Measurements from ENCODE around the gene NSFL1C.

Gene NSFL1C

GRCh38 chr20:1423625-1424106 is 43.0 kb downstream of the NSFL1C start:
- Histone ChIP-seq H3K9ac (ENCODE audit: low read length) (no peak overlapping the region), H3K9me3 (ENCODE audit: control insufficient read depth, insufficient read depth, low read depth, low read length) (peaks cover 17% of the 10 kb centered on the region), H3K4me3 (ENCODE audit: low read depth, low read length) (no peak overlapping the region), H3K27ac (ENCODE audit: low read depth, low read length) (no peak overlapping the region), H3K4me1 (ENCODE audit: control insufficient read depth, insufficient read depth, low read length) (peaks cover 19% of the 10 kb centered on the region), H3K27me3 (ENCODE audit: control insufficient read depth, insufficient read depth, low read length) (no peaks in the 10 kb centered on the region), H3K36me3 (ENCODE audit: control insufficient read depth, insufficient read depth, low read length) (no peaks in the 10 kb centered on the region)

- Histone ChIP-seq H3K4me1 (ENCODE audit: control insufficient read depth, insufficient read depth, low read length) (peaks cover 19% of the 10 kb centered on the region), H3K27me3 (ENCODE audit: control insufficient read depth, insufficient read depth, low read length) (no peaks in the 10 kb centered on the region), H3K36me3 (ENCODE audit: control insufficient read depth, insufficient read depth, low read length) (no peaks in the 10 kb centered on the region), H3K4me3 (ENCODE audit: low read depth, low read length) (no peak overlapping the region), H3K9me3 (ENCODE audit: control insufficient read depth, insufficient read depth, low read depth, low read length) (peaks cover 22% of the 10 kb centered on the region), H3K9ac (ENCODE audit: low read length) (no peak overlapping the region), H3K27ac (ENCODE audit: low read depth, low read length) (no peak overlapping the region)
These were observed 43.4 kb downstream of the NSFL1C start for GRCh38 chr20:1423206-1423605.

- Histone ChIP-seq H3K27ac (ENCODE audit: low read depth, low read length) (no peak overlapping the region), H3K27me3 (ENCODE audit: control insufficient read depth, insufficient read depth, low read length) (no peaks in the 10 kb centered on the region), H3K9ac (ENCODE audit: low read length) (no peak overlapping the region), H3K9me3 (ENCODE audit: control insufficient read depth, insufficient read depth, low read depth, low read length) (peaks cover 25% of the 10 kb centered on the region), H3K4me1 (ENCODE audit: control insufficient read depth, insufficient read depth, low read length) (peaks cover 15% of the 10 kb centered on the region), H3K4me3 (ENCODE audit: low read depth, low read length) (no peak overlapping the region), H3K36me3 (ENCODE audit: control insufficient read depth, insufficient read depth, low read length) (no peaks in the 10 kb centered on the region)
These were observed 43.9 kb downstream of the NSFL1C start for GRCh38 chr20:1422753-1423152.

GRCh38 chr20:1420066-1420465 is 46.6 kb downstream of the NSFL1C start:
- Histone ChIP-seq H3K27me3 (ENCODE audit: control insufficient read depth, insufficient read depth, low read length) (no peaks in the 10 kb centered on the region), H3K9me3 (ENCODE audit: control insufficient read depth, insufficient read depth, low read depth, low read length) (peaks cover 25% of the 10 kb centered on the region), H3K4me1 (ENCODE audit: control insufficient read depth, insufficient read depth, low read length) (peaks cover 5% of the 10 kb centered on the region; the same call in 1 of the 2 replicates), H3K9ac (ENCODE audit: low read length) (no peak overlapping the region), H3K27ac (ENCODE audit: low read depth, low read length) (no peak overlapping the region), H3K4me3 (ENCODE audit: low read depth, low read length) (no peak overlapping the region), H3K36me3 (ENCODE audit: control insufficient read depth, insufficient read depth, low read length) (no peaks in the 10 kb centered on the region)

GRCh38 chr20:1418350-1418749 is 48.3 kb downstream of the NSFL1C start:
- H3K4me1 ChIP-seq (ENCODE audit: control insufficient read depth, insufficient read depth, low read length): peaks cover 5% of the 10 kb centered on the region; the same call in 1 of the 2 replicates
- H3K27me3 ChIP-seq (ENCODE audit: control insufficient read depth, insufficient read depth, low read length): no peaks in the 10 kb centered on the region
- H3K36me3 ChIP-seq (ENCODE audit: control insufficient read depth, insufficient read depth, low read length): no peaks in the 10 kb centered on the region
- H3K4me3 ChIP-seq (ENCODE audit: low read depth, low read length): no peak overlapping the region
- peaks cover 25% of the 10 kb centered on the region for H3K9me3 ChIP-seq (ENCODE audit: control insufficient read depth, insufficient read depth, low read depth, low read length)
- no peak overlapping the region for H3K9ac ChIP-seq (ENCODE audit: low read length)
- no peak overlapping the region for H3K27ac ChIP-seq (ENCODE audit: low read depth, low read length)

- Histone ChIP-seq H3K27ac (ENCODE audit: low read depth, low read length) (no peak overlapping the region), H3K9ac (ENCODE audit: low read length) (no peak overlapping the region), H3K9me3 (ENCODE audit: control insufficient read depth, insufficient read depth, low read depth, low read length) (peaks cover 25% of the 10 kb centered on the region), H3K27me3 (ENCODE audit: control insufficient read depth, insufficient read depth, low read length) (no peaks in the 10 kb centered on the region), H3K4me3 (ENCODE audit: low read depth, low read length) (no peak overlapping the region), H3K4me1 (ENCODE audit: control insufficient read depth, insufficient read depth, low read length) (peaks cover 5% of the 10 kb centered on the region; the same call in 1 of the 2 replicates), H3K36me3 (ENCODE audit: control insufficient read depth, insufficient read depth, low read length) (no peaks in the 10 kb centered on the region)
These were observed 48.9 kb downstream of the NSFL1C start for GRCh38 chr20:1417790-1418189.

GRCh38 chr20:1417273-1417672 is 49.4 kb downstream of the NSFL1C start:
- peaks cover 5% of the 10 kb centered on the region; the same call in 1 of the 2 replicates for H3K4me1 ChIP-seq (ENCODE audit: control insufficient read depth, insufficient read depth, low read length)
- no peaks in the 10 kb centered on the region for H3K27me3 ChIP-seq (ENCODE audit: control insufficient read depth, insufficient read depth, low read length)
- H3K4me3 ChIP-seq (ENCODE audit: low read depth, low read length): no peak overlapping the region
- no peak overlapping the region for H3K27ac ChIP-seq (ENCODE audit: low read depth, low read length)
- no peaks in the 10 kb centered on the region for H3K36me3 ChIP-seq (ENCODE audit: control insufficient read depth, insufficient read depth, low read length)
- H3K9me3 ChIP-seq (ENCODE audit: control insufficient read depth, insufficient read depth, low read depth, low read length): peaks cover 25% of the 10 kb centered on the region
- no peak overlapping the region for H3K9ac ChIP-seq (ENCODE audit: low read length)

GRCh38 chr20:1415667-1416468 is 50.8 kb downstream of the NSFL1C start:
- Histone ChIP-seq H3K4me3 (ENCODE audit: low read depth, low read length) (no peak overlapping the region), H3K9ac (ENCODE audit: low read length) (no peak overlapping the region), H3K4me1 (ENCODE audit: control insufficient read depth, insufficient read depth, low read length) (peaks cover 5% of the 10 kb centered on the region; the same call in 1 of the 2 replicates), H3K27ac (ENCODE audit: low read depth, low read length) (no peak overlapping the region; the same call in 1 of the 2 replicates), H3K27me3 (ENCODE audit: control insufficient read depth, insufficient read depth, low read length) (no peaks in the 10 kb centered on the region), H3K36me3 (ENCODE audit: control insufficient read depth, insufficient read depth, low read length) (no peaks in the 10 kb centered on the region), H3K9me3 (ENCODE audit: control insufficient read depth, insufficient read depth, low read depth, low read length) (peaks cover 21% of the 10 kb centered on the region)

GRCh38 chr20:1414982-1415381 is 51.7 kb downstream of the NSFL1C start:
- Histone ChIP-seq H3K9ac (ENCODE audit: low read length) (no peak overlapping the region), H3K4me1 (ENCODE audit: control insufficient read depth, insufficient read depth, low read length) (peaks cover 5% of the 10 kb centered on the region; the same call in 1 of the 2 replicates), H3K9me3 (ENCODE audit: control insufficient read depth, insufficient read depth, low read depth, low read length) (peaks cover 18% of the 10 kb centered on the region), H3K27me3 (ENCODE audit: control insufficient read depth, insufficient read depth, low read length) (no peaks in the 10 kb centered on the region), H3K27ac (ENCODE audit: low read depth, low read length) (no peak overlapping the region), H3K4me3 (ENCODE audit: low read depth, low read length) (no peak overlapping the region), H3K36me3 (ENCODE audit: control insufficient read depth, insufficient read depth, low read length) (no peaks in the 10 kb centered on the region)

GRCh38 chr20:1405801-1406200 is 60.8 kb downstream of the NSFL1C start:
- Histone ChIP-seq H3K36me3 (ENCODE audit: control insufficient read depth, insufficient read depth, low read length) (no peaks in the 10 kb centered on the region), H3K4me3 (ENCODE audit: low read depth, low read length) (no peak overlapping the region), H3K9ac (ENCODE audit: low read length) (no peak overlapping the region), H3K9me3 (ENCODE audit: control insufficient read depth, insufficient read depth, low read depth, low read length) (no peaks in the 10 kb centered on the region; the same call in 1 of the 2 replicates), H3K27ac (ENCODE audit: low read depth, low read length) (no peak overlapping the region), H3K27me3 (ENCODE audit: control insufficient read depth, insufficient read depth, low read length) (no peaks in the 10 kb centered on the region), H3K4me1 (ENCODE audit: control insufficient read depth, insufficient read depth, low read length) (no peaks in the 10 kb centered on the region)

GRCh38 chr20:1403624-1404023 is 63.0 kb downstream of the NSFL1C start:
- Histone ChIP-seq H3K9ac (ENCODE audit: low read length) (no peak overlapping the region), H3K9me3 (ENCODE audit: control insufficient read depth, insufficient read depth, low read depth, low read length) (no peaks in the 10 kb centered on the region; the same call in 1 of the 2 replicates), H3K27me3 (ENCODE audit: control insufficient read depth, insufficient read depth, low read length) (peaks cover 2% of the 10 kb centered on the region; the same call in 1 of the 2 replicates), H3K36me3 (ENCODE audit: control insufficient read depth, insufficient read depth, low read length) (no peaks in the 10 kb centered on the region), H3K4me3 (ENCODE audit: low read depth, low read length) (no peak overlapping the region), H3K27ac (ENCODE audit: low read depth, low read length) (no peak overlapping the region), H3K4me1 (ENCODE audit: control insufficient read depth, insufficient read depth, low read length) (no peaks in the 10 kb centered on the region)
